DOHH2 (cell line): Measurements from ENCODE around the gene TRIP6.

Experiments
- CTCF ChIP-seq: fragments of 200-600 bp; sonication (generic); IDR thresholded peaks from one replicate; pipeline ENCODE4 v1.5.1; 2014; ENCODE audit warnings: antibody characterized with exemption, mild to moderate bottlenecking, low read depth, low read length; ENCODE audit not compliant: poor library complexity, severe bottlenecking
- EZH2phosphoT487 ChIP-seq: fragments of 200-600 bp; sonication (generic); IDR thresholded peaks from 2 replicates; pipeline ENCODE4 v1.6.1; 2017; ENCODE audit warnings: borderline replicate concordance, mild to moderate bottlenecking, antibody characterized with exemption, low read length, moderate library complexity, mixed read lengths

GRCh38 chr7:100839361-100839760 lies 27.8 kb upstream of the TRIP6 start:
- TF ChIP-seq CTCF (no peak), EZH2phosphoT487 (no peak)
